Right hindlimb (tissue), 1 donor: Measurements from ENCODE around the gene CCL4.
A peak's percentile ranks its signal among the peaks of the same experiment; 100 is the strongest.

Experiments
- DNase-seq: peaks from one replicate; pipeline ENCODE4 v3.0.0-alpha.2; 2018

CCL4 gene

GRCh38 chr17:36147601-36148000 is 44.0 kb downstream of the CCL4 start:
- DNase-seq: no peak

DNA sequence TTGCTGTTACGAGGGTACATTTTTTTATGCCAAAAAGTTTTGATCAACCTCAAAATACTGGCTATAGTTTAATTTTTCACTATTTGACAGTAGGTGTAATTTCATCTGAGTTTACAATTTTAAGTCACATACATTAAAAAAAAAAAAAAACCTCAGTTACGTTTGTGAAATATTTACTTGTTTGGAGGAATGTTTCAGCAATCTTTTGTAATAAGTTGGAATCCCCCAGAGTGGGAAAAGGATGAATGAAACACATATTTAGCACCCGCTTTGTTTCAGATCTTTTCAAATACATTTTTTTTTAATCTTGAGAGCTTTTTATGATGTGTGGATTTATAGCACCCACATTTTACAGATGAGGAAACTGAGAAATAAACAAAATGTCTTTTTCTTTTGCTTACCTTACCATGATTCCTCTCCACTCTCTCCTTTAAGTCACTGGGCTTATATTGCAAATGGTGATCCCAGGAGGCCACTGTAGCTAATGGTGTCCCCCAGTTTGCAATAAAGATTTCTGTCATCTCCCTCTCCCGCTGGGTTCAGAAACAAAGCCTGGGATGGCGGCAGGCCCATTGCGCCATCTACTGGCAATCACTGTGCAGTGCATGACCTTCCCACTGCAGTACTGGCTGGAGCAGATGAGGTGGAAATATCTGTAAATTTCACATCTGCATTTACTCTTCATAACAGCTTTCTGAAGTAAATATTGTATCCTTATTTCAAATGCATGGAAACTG is 45.1 kb downstream of the CCL4 start:
- peak; percentile 69 for DNase-seq

- DNase-seq: no peak
Observed at GRCh38 chr17:36149296-36149820, 45.7 kb downstream of the CCL4 start.

DNA sequence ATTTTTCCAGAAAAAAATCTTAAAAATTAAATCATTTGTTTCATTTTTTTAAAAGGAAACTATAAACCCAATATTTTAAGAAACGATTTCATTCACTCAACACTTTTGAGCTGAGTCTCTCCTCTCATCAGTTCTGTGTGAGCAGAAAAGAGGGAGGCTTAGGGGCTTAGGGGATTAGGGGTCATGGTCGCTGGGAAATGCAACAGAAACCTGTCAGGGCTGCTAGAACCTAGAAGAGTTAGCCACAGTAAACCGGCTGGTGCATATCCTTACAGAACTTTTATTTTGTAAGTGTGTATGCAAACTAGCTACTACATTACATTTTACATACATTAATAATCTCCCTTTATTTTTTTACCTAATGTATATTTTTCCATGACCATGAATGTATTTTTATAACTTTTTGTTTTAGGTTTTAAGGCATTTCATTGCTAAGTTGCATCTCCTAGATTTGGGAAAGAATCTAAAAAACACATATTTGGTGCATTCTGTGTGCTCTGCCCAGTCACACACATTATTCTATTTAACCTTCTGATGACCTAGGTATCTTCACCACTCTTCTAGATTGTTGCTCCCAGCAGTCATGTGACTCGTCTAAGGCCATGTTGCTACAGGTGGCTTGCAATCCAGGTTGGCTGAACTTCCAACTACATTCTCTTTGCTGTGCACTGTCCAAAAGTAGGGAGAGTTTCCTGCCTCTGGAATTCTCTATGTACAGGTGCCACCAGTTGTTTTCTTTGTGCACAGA is 48.4 kb downstream of the CCL4 start:
- no peak for DNase-seq

DNA sequence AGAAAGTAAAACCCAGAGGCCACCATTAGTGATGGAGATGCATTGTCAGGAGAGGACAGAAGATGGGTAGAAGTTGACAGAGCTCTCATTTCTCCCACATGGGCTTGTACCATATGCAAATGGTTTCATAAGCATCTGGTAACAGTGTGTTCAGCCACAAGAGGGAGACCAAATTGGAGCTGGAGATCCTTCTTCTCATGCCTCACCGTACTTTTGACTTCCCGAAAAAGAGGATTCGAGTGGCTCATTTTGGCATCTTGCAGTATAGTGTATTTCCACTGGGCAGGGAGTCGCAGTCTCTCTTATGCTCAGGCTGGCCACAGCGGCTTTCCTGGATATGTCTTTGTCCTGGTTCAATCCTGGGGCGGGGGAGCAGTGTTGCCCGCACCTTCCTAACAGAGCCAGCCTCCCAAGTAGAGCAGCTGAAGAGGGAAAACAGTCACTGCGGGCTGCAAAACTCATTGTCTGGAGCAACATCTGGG is 49.1 kb downstream of the CCL4 start:
- no peak for DNase-seq

GRCh38 chr17:36153895-36154610 is 50.4 kb downstream of the CCL4 start:
- no peak for DNase-seq
